PC-9 (cell line): ENCODE results near the gene ZNHIT1. TPM values are rescaled to one million over a fixed set of nuclear protein-coding genes. Genes with fewer than 3 reads are reported as not detected.

Experiments used
- BruUV-seq: library from RNA; stranded (reverse); fragments of 400-500 nt; replicated peaks from 2 replicates; lab custom pipeline; 2021; lab: Mats Ljungman, UMichigan
- CTCF ChIA-PET: fragments of 300-600 bp; sonication (Branson Sonifier 250); formaldehyde crosslinking; loops from one replicate; lab custom pipeline; 2022; ENCODE audit warnings: antibody characterized with exemption; lab: Charles Lee
- POLR2A ChIA-PET: fragments of 300-600 bp; sonication (Branson Sonifier 250); formaldehyde crosslinking; loops from one replicate; lab custom pipeline; 2022; ENCODE audit warnings: antibody characterized with exemption; ENCODE audit not compliant: unreplicated experiment; lab: Charles Lee
- DNase-seq, 2 experiments: peaks; one replicate each; pipeline versions ENCODE4 v3.0.0 to v3.0.0-alpha.2; 2015 to 2022; ENCODE audit warnings: mixed read lengths in 1 of 2
- H2AFZ ChIP-seq: fragments of 200-600 bp; sonication (generic); 2 replicates; pipeline ENCODE4 v1.8.1; 2017; ENCODE audit warnings: antibody characterized with exemption
- H3F3A ChIP-seq: fragments of 200-600 bp; sonication (generic); 2 replicates; pipeline ENCODE4 v1.8.1; 2017; ENCODE audit warnings: antibody characterized with exemption, mild to moderate bottlenecking, low read depth; ENCODE audit not compliant: insufficient read depth
- H3K27ac ChIP-seq: fragments of 200-600 bp; sonication (generic); 2 replicates; pipeline ENCODE4 v1.6.1; 2016; ENCODE audit warnings: mixed run types
- H3K27me3 ChIP-seq: fragments of 200-600 bp; sonication (generic); 2 replicates; pipeline ENCODE4 v1.6.1; 2016; ENCODE audit warnings: low read depth, mixed run types; ENCODE audit not compliant: insufficient read depth
- H3K36me3 ChIP-seq: fragments of 200-600 bp; sonication (generic); 2 replicates; pipeline ENCODE4 v1.6.1; 2016; ENCODE audit warnings: low read depth, mixed run types
- H3K4me1 ChIP-seq: fragments of 200-600 bp; sonication (generic); replicated peaks from 2 replicates; pipeline ENCODE4 v1.6.1; 2016; ENCODE audit warnings: mixed run types; ENCODE audit not compliant: insufficient read depth
- H3K4me2 ChIP-seq: fragments of 200-600 bp; sonication (generic); 2 replicates; pipeline ENCODE4 v1.6.1; 2017; ENCODE audit warnings: mixed run types
- H3K4me3 ChIP-seq: fragments of 200-600 bp; sonication (generic); 2 replicates; pipeline ENCODE4 v1.6.1; 2016; ENCODE audit warnings: mixed run types
- H3K79me2 ChIP-seq: fragments of 200-600 bp; sonication (generic); 2 replicates; pipeline ENCODE4 v1.6.1; 2017; ENCODE audit warnings: low read depth, mixed run types
- H3K9me2 ChIP-seq: fragments of 200-600 bp; sonication (generic); 2 replicates; pipeline ENCODE4 v1.8.1; 2017; ENCODE audit warnings: mild to moderate bottlenecking; ENCODE audit not compliant: insufficient read depth
- H3K9me3 ChIP-seq: fragments of 200-600 bp; sonication (generic); 2 replicates; pipeline ENCODE4 v1.8.1; 2016; ENCODE audit warnings: low read depth; ENCODE audit not compliant: insufficient read depth
- H4K20me1 ChIP-seq: fragments of 200-600 bp; sonication (generic); 2 replicates; pipeline ENCODE4 v1.8.1; 2017; ENCODE audit not compliant: insufficient read depth
- EZH2 ChIP-seq: fragments of 200-600 bp; sonication (generic); IDR thresholded peaks from 2 replicates; pipeline ENCODE4 v1.8.0; 2017; ENCODE audit warnings: antibody characterized with exemption, low read depth
- intact Hi-C: fragments of 100-400 bp; cut with micrococcal nuclease; formaldehyde crosslinking; loops from one replicate; pipeline ENCODE4 v1.10.0; 2022; ENCODE audit not compliant: unreplicated experiment
- total RNA-seq: library from RNA; stranded (reverse); gene quantifications from 2 replicates; pipeline ENCODE4 v1.2.3, GENCODE V29; 2021
- TF ChIP-seq, protein P1 (sequence below): fragments of 200-600 bp; sonication (generic); conservative IDR thresholded peaks from 2 replicates; pipeline ENCODE4 v1.6.1; 2017; ENCODE audit warnings: mixed run types, antibody characterized with exemption, mild to moderate bottlenecking, moderate library complexity

Gene ZNHIT1
- total RNA-seq, 1 experiment from 2014 or later, result 110 TPM

DNA sequence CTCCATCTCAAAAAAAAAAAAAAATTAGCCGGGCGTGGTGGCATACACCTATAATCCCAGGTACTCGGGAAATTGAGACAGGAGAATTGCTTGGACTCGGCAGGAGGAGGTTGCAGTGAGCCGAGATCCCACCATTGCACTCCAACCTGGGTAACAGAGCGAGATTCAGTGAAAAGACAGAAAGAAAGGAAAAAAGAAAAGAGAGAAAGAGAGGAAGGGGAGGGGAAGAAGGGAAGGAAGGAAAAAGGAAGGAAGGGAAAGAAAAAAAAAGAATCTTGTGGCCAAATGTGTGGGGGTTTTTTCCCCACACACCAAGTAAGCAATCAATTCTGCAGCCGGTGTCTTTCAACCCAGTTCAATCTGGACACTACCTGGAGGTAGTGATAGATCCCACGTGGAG lies 28.9 kb upstream of the ZNHIT1 start:
- intact Hi-C loops, result no loop called here
- CTCF ChIA-PET, result no interaction called here

DNA sequence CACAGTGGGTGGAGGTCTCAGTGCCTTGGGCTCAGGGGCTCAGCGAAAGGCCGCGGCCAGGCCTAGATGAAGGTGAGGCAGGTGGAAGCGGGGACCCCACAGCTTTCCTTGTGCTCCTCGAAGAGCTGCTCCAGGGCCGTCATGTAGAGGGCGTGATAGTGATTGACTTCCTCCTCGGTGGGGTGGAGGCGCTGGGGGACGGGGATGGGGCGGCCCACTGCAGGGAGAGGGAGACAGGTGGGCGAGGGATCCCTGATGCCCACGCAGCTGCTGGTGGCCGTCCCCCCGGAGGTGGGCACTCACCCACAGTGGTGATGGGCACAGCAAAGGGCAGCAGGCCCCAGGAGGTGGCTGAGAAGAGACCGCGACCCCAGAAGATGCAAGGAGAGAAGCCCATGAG lies 22.1 kb upstream of the ZNHIT1 start:
- Histone ChIP-seq H3K4me1 (no peaks in the 10 kb centered on the region), H2AFZ (no peak overlapping the region), H3K27ac (no peak overlapping the region), H3K36me3 (no peaks in the 10 kb centered on the region), H3K79me2 (no peaks in the 10 kb centered on the region), H3K9me3 (no peaks in the 10 kb centered on the region), H4K20me1 (no peaks in the 10 kb centered on the region), H3K27me3 (no peaks in the 10 kb centered on the region), H3K4me3 (no peak overlapping the region), H3K9me2 (no peaks in the 10 kb centered on the region), H3F3A (no peaks in the 10 kb centered on the region), H3K4me2 (no peak overlapping the region)
- ChIA-PET POLR2A (no interaction called here), CTCF (no interaction called here)
- no TSS peak for BruUV-seq
- no peak for TF ChIP-seq EZH2
- TF ChIP-seq, protein P1, sequence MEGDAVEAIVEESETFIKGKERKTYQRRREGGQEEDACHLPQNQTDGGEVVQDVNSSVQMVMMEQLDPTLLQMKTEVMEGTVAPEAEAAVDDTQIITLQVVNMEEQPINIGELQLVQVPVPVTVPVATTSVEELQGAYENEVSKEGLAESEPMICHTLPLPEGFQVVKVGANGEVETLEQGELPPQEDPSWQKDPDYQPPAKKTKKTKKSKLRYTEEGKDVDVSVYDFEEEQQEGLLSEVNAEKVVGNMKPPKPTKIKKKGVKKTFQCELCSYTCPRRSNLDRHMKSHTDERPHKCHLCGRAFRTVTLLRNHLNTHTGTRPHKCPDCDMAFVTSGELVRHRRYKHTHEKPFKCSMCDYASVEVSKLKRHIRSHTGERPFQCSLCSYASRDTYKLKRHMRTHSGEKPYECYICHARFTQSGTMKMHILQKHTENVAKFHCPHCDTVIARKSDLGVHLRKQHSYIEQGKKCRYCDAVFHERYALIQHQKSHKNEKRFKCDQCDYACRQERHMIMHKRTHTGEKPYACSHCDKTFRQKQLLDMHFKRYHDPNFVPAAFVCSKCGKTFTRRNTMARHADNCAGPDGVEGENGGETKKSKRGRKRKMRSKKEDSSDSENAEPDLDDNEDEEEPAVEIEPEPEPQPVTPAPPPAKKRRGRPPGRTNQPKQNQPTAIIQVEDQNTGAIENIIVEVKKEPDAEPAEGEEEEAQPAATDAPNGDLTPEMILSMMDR, result no peak
- DNase-seq, result no peak
- intact Hi-C loops, result no loop called here

More for the DNA sequence above, 28.9 kb upstream of the ZNHIT1 start:
- Histone ChIP-seq H3K9me3 (no peaks in the 10 kb centered on the region), H3K36me3 (no peaks in the 10 kb centered on the region), H3K27ac (no peak overlapping the region), H2AFZ (no peak overlapping the region), H3F3A (no peaks in the 10 kb centered on the region), H4K20me1 (no peaks in the 10 kb centered on the region), H3K4me3 (no peak overlapping the region), H3K27me3 (no peaks in the 10 kb centered on the region), H3K4me2 (no peak overlapping the region), H3K79me2 (no peaks in the 10 kb centered on the region), H3K4me1 (no peaks in the 10 kb centered on the region), H3K9me2 (no peaks in the 10 kb centered on the region)
- BruUV-seq, result no TSS peak
- no peak for DNase-seq
- no peak for TF ChIP-seq EZH2
- TF ChIP-seq, protein P1, result no peak
- POLR2A ChIA-PET, result no interaction called here

GRCh38 chr7:101197991-101198390 lies 20.0 kb upstream of the ZNHIT1 start:
- no peak overlapping the region for H3K27ac ChIP-seq
- ChIA-PET CTCF (no interaction called here), POLR2A (no interaction called here)
- intact Hi-C loops, result no loop called here
- no peak overlapping the region for H3K4me2 ChIP-seq
- no peak for DNase-seq
- no peaks in the 10 kb centered on the region for H3K4me1 ChIP-seq
- no peaks in the 10 kb centered on the region for H3K9me2 ChIP-seq
- H3F3A ChIP-seq, result no peaks in the 10 kb centered on the region
- no peaks in the 10 kb centered on the region for H3K27me3 ChIP-seq
- no peaks in the 10 kb centered on the region for H3K79me2 ChIP-seq
- H3K4me3 ChIP-seq, result no peak overlapping the region
- H3K36me3 ChIP-seq, result no peaks in the 10 kb centered on the region
- BruUV-seq, result no TSS peak
- no peak for TF ChIP-seq EZH2
- TF ChIP-seq, protein P1, result no peak
- no peaks in the 10 kb centered on the region for H3K9me3 ChIP-seq
- H4K20me1 ChIP-seq, result no peaks in the 10 kb centered on the region
- no peak overlapping the region for H2AFZ ChIP-seq
